ENCODE measurements around the gene CCDC137.

CCDC137 gene

DNA sequence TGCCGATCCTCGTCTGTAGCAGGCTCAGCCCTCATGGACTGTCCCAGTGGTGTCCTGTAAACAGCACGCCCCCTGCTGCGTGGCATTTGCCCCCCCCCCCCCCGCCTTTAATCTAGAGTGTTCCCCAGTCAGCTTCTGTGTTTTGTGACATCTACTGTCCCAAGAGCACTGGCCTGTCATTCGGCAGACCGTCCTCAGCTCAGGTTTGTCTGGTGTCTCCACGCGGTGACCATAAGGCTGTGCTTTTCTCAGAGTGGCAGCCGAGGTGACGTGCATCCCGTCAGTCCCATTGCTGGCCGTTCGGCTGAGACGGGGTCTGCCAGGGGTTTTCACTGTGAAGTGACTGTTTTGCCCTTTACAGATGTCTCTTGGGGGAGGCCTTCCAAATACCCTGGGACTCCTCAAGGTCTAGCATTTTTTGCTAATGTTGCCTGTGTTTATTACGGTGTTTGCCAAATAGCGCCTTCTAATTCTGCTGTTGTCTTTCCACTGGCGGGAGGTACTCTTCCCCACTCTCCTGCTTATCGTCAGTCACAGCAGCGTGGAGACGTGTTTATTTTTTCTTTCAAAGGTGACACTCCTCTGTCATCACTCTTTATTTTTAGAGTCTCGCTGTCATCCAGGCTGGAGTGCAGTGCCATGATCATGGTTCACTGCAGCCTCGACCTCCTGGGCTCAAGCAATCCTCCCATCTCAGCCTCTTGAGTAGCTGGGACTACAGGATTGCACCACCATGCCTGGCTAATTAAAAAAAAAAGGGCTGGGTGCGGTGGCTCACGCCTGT lies 30.9 kb downstream of the CCDC137 start:
- H3K27ac ChIP-seq, result no peak overlapping the region
- TF ChIP-seq, protein P1, sequence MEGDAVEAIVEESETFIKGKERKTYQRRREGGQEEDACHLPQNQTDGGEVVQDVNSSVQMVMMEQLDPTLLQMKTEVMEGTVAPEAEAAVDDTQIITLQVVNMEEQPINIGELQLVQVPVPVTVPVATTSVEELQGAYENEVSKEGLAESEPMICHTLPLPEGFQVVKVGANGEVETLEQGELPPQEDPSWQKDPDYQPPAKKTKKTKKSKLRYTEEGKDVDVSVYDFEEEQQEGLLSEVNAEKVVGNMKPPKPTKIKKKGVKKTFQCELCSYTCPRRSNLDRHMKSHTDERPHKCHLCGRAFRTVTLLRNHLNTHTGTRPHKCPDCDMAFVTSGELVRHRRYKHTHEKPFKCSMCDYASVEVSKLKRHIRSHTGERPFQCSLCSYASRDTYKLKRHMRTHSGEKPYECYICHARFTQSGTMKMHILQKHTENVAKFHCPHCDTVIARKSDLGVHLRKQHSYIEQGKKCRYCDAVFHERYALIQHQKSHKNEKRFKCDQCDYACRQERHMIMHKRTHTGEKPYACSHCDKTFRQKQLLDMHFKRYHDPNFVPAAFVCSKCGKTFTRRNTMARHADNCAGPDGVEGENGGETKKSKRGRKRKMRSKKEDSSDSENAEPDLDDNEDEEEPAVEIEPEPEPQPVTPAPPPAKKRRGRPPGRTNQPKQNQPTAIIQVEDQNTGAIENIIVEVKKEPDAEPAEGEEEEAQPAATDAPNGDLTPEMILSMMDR (conservative IDR thresholded peaks at IDR 0.05), result no peak

DNA sequence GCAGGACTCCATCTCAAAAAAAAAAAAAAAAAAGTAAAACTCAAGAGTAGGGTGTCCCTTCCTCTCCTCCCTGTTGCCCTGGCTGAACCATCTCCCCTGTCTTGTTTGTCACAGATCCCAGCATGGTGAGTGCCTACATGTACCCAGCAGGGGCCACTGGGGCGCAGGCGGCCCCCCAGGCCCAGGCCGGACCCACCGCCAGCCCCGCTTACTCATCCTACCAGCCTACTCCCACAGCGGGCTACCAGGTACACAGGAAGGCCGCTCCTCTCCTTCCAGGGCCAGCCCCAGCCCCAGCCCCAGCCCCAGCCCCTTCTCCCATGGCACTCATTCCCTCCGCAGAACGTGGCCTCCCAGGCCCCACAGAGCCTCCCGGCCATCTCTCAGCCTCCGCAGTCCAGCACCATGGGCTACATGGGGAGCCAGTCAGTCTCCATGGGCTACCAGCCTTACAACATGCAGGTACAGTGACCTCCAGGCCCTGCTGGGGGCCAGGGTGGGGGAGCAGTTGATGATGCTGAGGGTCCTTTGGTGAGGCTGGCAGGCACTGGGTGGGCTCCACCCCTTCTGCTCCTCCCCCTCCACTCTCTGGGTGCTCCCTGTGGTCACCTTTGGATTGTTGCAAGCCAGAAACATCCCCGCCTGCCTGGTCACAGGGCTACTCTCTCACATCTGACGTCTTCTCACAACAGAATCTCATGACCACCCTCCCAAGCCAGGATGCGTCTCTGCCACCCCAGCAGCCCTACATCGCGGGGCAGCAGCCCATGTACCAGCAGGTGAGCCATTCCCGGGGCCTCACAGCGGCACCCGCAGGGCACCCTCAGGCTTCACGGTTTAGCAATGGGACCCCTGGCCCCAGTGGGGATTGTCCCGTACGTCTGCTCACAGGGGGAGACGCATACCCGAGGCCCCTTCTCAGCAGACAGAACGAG lies 34.1 kb downstream of the CCDC137 start:
- peak overlapping the region; percentile 98 for H3K27ac ChIP-seq
- TF ChIP-seq, protein P1 (conservative IDR thresholded peaks at IDR 0.05), result no peak

DNA sequence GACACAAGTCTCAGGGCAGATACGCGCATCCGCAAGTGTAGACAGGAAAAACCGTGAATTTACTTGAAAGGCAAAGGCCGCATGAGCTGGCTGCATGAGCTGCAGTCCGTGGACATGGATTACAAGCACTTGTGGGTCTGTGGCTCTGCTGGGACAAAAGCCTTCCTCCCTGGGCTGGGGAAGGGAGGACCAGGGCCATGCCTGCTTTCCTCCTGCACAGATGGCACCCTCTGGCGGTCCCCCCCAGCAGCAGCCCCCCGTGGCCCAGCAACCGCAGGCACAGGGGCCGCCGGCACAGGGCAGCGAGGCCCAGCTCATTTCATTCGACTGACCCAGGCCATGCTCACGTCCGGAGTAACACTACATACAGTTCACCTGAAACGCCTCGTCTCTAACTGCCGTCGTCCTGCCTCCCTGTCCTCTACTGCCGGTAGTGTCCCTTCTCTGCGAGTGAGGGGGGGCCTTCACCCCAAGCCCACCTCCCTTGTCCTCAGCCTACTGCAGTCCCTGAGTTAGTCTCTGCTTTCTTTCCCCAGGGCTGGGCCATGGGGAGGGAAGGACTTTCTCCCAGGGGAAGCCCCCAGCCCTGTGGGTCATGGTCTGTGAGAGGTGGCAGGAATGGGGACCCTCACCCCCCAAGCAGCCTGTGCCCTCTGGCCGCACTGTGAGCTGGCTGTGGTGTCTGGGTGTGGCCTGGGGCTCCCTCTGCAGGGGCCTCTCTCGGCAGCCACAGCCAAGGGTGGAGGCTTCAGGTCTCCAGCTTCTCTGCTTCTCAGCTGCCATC lies 34.9 kb downstream of the CCDC137 start:
- H3K27ac ChIP-seq, result peak overlapping the region; percentile 98

GRCh38 chr17:81702934-81703746 lies 36.6 kb downstream of the CCDC137 start, which contains the start of gene MRPL12:
MRPL12 (plus strand) TSS chr17:81703367; CDS start chr17:81703502, 135 bp downstream.
- H3K27ac ChIP-seq, result peak within 1 kb of the TSS; percentile 98
- TF ChIP-seq, protein P1 (conservative IDR thresholded peaks at IDR 0.05), result no peak

More for the DNA sequence above, 34.9 kb downstream of the CCDC137 start:
- TF ChIP-seq, protein P1 (conservative IDR thresholded peaks at IDR 0.05), result no peak

DNA sequence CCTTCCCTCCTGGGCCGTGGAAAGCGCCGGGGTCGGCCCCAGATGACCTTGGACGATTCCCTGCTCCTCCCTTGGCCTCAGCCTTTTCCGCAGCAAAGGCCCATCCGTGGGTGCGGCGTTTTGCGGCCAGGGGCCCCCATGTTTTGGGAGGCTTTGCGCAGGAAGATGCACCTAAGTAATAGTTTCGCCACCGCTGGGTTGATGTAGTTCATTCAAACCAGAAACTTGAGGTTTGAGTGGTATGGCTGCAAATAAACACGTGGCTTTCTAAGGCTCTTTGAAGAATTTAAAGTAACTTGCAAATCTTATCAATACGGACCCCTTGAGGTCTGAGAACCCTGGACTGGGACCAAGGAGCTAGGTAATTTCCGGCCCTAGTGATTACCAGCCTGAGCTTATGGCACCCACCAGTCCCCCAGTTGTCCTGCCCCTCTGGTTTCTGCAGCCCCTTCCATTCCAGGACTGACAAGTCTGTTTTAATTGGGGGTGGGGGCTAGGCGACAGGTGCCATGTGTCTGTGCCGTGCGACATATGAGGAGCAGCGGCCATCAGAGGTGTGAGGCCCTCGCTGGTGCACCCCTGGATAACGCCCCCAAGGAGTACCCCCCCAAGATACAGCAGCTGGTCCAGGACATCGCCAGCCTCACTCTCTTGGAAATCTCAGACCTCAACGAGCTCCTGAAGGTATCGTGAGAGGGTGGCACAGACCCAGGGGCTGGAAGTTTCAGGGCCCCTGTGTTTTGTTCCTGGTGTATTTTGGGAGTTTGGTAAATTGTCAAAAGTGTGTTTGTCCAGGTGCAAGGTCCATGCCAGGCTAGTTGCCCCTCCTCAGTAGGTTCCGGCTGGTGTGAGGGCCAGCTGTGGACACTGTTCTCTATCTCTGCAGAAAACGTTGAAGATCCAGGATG lies 37.5 kb downstream of the CCDC137 start:
- H3K27ac ChIP-seq, result peak overlapping the region; percentile 98
- TF ChIP-seq, protein P1 (conservative IDR thresholded peaks at IDR 0.05), result no peak

Data from VCaP (cell line).